UCSD-AML1 (cell line): Measurements from ENCODE around the gene DENND5B.
"Not testable (repeated sequence)": the region's sequence is repeated elsewhere in the genome, so short reads cannot be mapped to it uniquely, and the experiment has no call there.

Source experiments
- DNase-seq: peaks from one replicate; lab custom pipeline; 2025; ENCODE audit not compliant: unreplicated experiment; lab: John Stamatoyannopoulos, UW

DENND5B gene

GRCh38 chr12:31388713-31389112 lies 202.2 kb downstream of the DENND5B start:
- no peak for DNase-seq

GRCh38 chr12:31387466-31387865 lies 203.5 kb downstream of the DENND5B start:
- no peak for DNase-seq

- DNase-seq: no peak
Measured at GRCh38 chr12:31387011-31387410, 203.9 kb downstream of the DENND5B start.

- DNase-seq: no peak
Measured at GRCh38 chr12:31386364-31386777, 204.6 kb downstream of the DENND5B start.

DNA sequence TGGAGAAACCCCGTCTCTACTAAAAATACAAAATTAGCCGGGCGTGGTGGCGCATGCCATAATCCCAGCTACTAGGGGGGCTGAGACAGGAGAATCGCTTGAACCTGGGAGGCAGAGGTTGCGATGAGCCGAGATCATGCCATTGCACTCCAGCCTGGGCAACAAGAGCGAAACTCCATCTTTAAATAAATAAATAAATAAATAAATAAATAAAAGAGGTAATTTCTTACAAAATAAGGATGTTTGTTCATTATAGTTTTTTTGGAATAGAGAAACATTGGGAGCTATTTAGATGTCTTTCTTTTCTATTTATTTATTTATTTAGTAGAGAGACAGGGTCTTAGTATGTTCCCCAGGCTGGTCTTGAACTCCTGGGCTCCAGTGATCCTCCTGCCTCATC lies 213.7 kb downstream of the DENND5B start:
- not testable (repeated sequence) for DNase-seq

- DNase-seq: not testable (repeated sequence)
Measured at GRCh38 chr12:31375422-31375821, 215.5 kb downstream of the DENND5B start.

DNA sequence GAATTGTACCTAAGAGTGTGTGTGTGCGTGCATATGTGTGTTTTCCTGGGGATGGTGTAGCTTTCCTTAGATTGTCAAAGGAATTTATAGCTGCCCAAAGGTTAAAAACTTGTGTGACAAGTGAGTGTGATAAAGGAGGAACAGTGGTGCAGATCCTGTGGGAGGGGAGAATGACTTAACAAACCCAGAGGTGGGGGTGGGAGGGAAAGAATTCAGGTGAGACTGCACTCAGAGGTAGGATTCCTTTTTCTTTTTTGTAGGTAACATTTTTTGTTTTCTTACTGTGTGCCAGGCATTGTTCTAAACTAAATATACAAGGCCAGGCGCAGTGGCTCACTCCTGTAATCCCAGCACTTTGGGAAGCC lies 219.7 kb downstream of the DENND5B start:
- no peak for DNase-seq

DNA sequence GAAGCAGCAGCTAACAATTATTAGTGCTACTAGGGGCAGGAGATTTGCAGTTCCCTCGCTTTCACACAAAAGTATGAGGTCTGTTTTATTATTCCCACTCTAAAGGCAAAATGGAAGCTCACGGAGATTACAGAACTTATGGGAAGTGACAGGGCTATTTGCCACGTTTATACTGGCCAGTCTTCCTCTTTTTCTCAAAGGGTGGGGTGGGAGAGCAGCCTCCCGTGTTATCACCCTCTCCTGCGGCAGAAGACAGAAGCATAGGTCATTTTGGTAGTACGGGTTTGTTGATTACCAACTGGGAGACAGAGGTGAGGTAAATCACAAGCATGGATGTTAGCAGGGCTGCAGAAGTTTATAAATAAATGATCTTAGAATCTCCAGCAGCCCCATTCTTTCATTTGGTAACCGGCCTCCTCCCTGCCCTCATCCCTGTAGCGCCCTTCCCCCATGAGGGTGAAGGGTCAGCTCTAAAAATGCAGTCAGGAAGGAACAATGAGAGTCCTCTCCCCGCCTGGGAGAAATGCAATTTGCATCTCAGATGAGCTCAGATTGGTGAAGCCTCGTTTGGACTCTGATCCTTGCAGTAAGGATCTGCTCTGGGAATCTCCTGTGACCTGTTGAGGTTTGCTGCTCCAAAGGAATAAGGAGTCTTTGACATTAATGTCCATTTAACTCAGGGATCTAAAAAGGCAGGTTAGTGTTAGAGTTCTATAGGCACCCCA lies 220.2 kb downstream of the DENND5B start:
- DNase-seq: no peak

- DNase-seq: no peak
Measured at GRCh38 chr12:31369712-31370521, 221.0 kb downstream of the DENND5B start.

DNA sequence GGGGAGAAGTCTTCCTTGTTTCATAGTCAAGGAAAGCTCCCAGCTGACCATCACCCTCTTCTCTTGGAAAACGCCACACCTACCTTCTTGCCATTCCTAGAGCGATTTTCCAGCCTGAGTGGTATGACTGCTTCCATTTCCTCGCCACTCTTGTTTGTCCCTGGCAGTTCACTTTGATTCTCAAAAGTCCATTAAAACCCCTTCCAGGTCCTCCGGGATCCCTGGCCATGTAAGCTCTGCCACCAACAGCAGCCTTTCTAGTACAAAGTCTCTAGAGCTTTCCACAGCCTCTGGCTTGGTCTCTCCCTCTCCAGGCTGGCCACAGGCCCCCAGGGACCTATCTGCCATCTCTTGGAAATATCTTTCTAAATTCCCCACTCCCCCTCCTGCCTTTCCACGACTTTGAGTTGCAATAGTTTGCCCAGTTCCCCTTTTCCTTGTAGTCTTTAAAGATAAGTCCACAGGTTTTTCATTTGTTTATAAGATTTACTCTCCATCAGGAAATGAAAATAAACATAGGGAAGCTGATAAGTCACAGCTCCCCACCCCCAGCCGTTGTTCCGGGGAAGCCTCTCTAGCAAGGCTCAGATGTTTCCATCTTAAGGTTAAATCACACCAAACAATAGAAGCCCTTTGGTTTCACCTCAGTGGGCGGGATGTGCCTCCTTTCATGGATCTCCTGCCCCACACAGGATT lies 222.1 kb downstream of the DENND5B start:
- peak; percentile 25 for DNase-seq

GRCh38 chr12:31366104-31366621 lies 224.8 kb downstream of the DENND5B start:
- DNase-seq: no peak

DNA sequence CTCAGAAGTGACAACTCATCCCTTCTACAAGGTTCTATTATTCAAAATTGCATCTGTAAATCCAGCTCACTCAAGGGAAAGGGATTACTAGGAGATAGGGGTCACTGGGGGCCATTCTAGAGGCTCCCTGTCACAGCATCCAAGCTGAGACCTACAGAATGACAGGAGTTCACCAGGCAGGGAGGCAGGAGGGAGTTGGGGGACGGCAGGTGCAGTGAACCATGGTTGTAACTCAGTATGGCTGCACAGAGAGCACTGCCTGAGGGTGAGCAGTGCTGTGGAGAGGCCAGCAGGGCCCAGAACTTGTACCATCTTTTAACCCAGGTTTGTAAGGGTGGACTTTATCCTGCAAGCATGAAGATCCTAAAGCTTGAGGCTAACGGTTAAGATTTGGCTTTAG lies 227.1 kb downstream of the DENND5B start:
- no peak for DNase-seq

GRCh38 chr12:31363416-31363809 lies 227.5 kb downstream of the DENND5B start:
- no peak for DNase-seq

- peak; percentile 53 for DNase-seq
Measured at GRCh38 chr12:31362759-31363415, 228.0 kb downstream of the DENND5B start.

DNA sequence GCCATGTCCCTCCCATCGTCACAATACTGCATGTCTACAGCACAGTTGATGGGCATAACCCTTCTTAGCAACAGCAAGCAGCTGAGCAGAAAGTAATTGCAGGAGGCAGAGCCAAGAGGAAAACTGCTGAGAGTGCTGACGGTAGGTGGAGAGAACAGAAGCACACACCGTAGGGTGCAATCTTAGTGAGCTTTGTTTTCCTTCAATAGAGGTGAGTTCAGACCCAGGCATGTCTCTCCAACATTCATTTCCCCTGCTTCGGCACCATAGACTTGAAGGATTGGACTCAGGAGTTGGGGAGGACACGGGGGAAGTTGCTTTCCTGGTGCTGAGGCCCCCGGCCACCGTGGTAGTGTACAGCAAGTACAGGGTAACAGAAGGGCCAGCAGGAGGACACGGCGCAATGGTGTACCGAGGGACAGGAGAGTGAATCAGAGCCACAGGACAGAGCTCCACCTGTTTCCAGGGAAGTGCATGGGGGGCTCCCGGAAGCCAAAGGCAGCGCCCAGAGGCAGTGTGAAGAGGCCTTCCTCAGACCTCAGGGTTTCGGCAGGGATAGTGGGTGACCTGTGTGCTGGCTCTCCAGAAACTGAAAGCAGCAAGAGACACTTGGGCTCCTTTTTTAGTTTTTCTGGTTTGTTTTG lies 228.7 kb downstream of the DENND5B start:
- peak; percentile 36 for DNase-seq

GRCh38 chr12:31361730-31362114 lies 229.2 kb downstream of the DENND5B start:
- DNase-seq: no peak

DNA sequence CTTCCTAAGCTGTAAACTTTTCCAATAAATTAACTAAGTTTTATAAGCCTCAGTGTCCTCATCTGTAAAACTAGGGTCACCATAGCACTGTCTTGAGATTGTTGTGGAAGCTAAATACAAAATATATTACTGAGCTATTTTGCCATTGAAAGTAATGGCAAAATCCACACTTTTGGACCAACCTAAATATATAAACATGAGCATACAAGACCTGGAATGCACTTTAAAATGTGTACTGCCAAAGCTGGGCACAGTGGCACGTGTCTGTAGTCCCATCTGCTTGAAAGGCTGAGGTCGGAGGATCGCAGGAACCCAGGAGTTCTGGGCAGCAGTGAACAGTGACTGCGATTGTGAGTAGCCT lies 235.2 kb downstream of the DENND5B start:
- no peak for DNase-seq

- no peak for DNase-seq
Measured at GRCh38 chr12:31353750-31354708, 236.9 kb downstream of the DENND5B start.

GRCh38 chr12:31346267-31346666 lies 244.7 kb downstream of the DENND5B start:
- no peak for DNase-seq

DNA sequence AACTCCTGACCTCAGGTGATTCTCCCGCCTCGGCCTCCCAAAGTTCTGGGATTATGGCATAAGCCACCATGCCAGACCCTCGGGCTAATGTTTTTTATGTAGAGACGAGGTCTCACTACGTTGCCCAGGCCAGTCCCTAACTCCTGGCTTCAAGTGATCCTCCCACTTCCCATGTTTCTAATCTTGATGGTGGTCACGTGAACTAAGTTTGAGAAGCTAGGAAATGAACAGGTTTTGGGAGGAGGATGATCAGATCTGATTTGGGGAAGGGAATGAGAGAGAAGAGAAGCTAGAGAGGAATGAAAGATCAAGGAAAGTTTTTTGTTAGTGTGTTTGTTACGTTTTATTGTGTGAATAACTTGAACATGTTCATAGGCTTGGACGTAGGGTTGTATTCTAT lies 247.8 kb downstream of the DENND5B start:
- no peak for DNase-seq
